ACC112 (cell line): Measurements from ENCODE around the gene TNFRSF8.

Source experiments
- H2AFZ ChIP-seq: fragments of 200-600 bp; sonication (generic); one replicate; pipeline ENCODE4 v1.6.0; 2017; ENCODE audit warnings: antibody characterized with exemption, low read length; ENCODE audit not compliant: unreplicated experiment
- H3K27ac ChIP-seq: fragments of 200-600 bp; sonication (generic); 2 replicates; pipeline ENCODE4 v1.5.1; 2014; ENCODE audit warnings: low read depth, mild to moderate bottlenecking, antibody characterized with exemption, low read length, moderate library complexity
- H3K27me3 ChIP-seq: fragments of 200-600 bp; sonication (generic); 2 replicates; pipeline ENCODE4 v1.6.1; 2014; ENCODE audit warnings: mild to moderate bottlenecking, antibody characterized with exemption, low read length, moderate library complexity, mixed read lengths; ENCODE audit not compliant: insufficient read depth
- H3K36me3 ChIP-seq: fragments of 200-600 bp; sonication (generic); 2 replicates; pipeline ENCODE4 v1.6.1; 2016; ENCODE audit warnings: mild to moderate bottlenecking, antibody characterized with exemption, low read length, moderate library complexity, mixed read lengths; ENCODE audit not compliant: insufficient read depth
- H3K4me1 ChIP-seq: fragments of 200-600 bp; sonication (generic); one replicate; pipeline ENCODE4 v1.6.1; 2016; ENCODE audit warnings: low read length, mixed read lengths; ENCODE audit not compliant: insufficient read depth, unreplicated experiment, control insufficient read depth
- H3K4me3 ChIP-seq: fragments of 200-600 bp; sonication (generic); 2 replicates; pipeline ENCODE4 v1.5.1; 2014; ENCODE audit warnings: mild to moderate bottlenecking, low read depth, low read length
- H3K79me2 ChIP-seq: fragments of 200-600 bp; sonication (generic); one replicate; pipeline ENCODE4 v1.6.0; 2016; ENCODE audit warnings: low read length; ENCODE audit not compliant: control insufficient read depth, unreplicated experiment, insufficient read depth

The TNFRSF8 gene

DNA sequence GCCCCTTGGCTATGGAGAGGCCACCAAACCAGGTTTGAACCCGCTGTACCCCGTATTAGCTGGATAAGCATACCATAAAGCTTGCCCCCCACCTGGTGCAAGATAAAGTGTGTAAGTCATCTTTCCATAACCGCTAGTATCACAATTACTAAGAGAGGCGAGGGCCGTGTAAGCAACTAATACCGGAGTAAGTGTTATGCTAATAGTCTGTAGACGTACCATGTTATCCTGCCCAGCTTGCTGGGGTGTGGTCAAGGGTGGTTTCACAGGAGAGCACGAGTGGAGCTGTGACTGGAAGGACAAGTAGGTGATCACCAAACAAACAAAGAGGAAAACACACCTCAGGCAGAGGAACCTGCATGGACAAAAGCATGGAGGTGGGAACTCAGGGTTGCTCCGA lies 100.1 kb downstream of the TNFRSF8 start:
- H3K27ac ChIP-seq, result no peak overlapping the region
- no peaks in the 10 kb centered on the region for H3K27me3 ChIP-seq
- peaks cover 24% of the 10 kb centered on the region for H3K4me1 ChIP-seq
- H3K4me3 ChIP-seq, result no peak overlapping the region
- no peaks in the 10 kb centered on the region for H3K36me3 ChIP-seq
- peaks cover 13% of the 10 kb centered on the region for H3K79me2 ChIP-seq
- H2AFZ ChIP-seq, result no peak overlapping the region

DNA sequence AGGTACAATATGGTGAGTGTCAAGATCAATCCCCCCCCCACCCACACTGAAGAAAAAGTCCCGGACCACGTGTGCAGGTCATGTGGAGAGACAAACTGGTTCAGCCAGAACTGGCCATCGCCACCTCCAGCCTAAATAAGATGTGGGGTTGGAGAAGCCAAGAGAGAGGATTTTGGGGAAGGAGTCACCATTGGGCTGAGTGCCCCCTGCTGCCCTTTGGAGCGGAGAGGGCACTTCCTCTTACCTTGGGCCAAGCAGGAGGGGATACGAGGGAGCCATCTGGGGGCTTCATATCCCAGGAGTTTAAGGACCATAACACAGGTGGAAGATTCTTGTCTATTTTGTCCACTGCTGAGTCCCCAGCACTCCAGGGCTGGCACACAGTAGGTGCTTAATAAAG lies 101.1 kb downstream of the TNFRSF8 start:
- Histone ChIP-seq H2AFZ (no peak overlapping the region), H3K27me3 (no peaks in the 10 kb centered on the region)

DNA sequence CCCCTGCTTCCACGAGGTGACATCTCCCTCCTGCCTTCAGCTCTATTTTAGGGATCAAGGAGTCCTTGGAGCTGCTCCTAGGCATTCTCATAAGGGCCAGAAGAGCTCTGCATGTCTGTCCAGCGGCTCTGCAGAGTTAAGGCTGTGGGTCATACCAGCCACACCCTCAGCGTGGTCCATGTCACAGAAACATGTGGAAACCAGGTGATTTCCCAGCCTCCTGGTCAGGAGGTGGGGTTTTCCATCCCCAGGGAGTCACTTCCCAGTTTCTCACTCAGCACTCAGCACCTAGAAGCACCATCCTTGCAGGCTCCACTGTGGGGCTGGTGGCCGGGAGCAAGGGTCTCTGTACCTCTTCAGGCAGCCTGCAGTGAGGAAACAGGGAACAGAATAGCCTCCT lies 102.2 kb downstream of the TNFRSF8 start:
- H3K4me1 ChIP-seq, result peaks cover 33% of the 10 kb centered on the region
- H3K4me3 ChIP-seq, result no peak overlapping the region
- no peaks in the 10 kb centered on the region for H3K27me3 ChIP-seq
- H3K27ac ChIP-seq, result no peak overlapping the region
- peaks cover 34% of the 10 kb centered on the region for H3K79me2 ChIP-seq
- no peak overlapping the region for H2AFZ ChIP-seq
- no peaks in the 10 kb centered on the region for H3K36me3 ChIP-seq

More for the DNA sequence above, 101.1 kb downstream of the TNFRSF8 start:
- Histone ChIP-seq H3K4me1 (peaks cover 28% of the 10 kb centered on the region), H3K4me3 (no peak overlapping the region), H3K79me2 (peaks cover 23% of the 10 kb centered on the region), H3K36me3 (no peaks in the 10 kb centered on the region), H3K27ac (no peak overlapping the region)

GRCh38 chr1:12166834-12167492 lies 103.9 kb downstream of the TNFRSF8 start, which contains the start of gene TNFRSF1B:
Gene TNFRSF1B (plus strand): TSS chr1:12166991. CDS start chr1:12167092, 101 bp downstream.
- no peaks in the 10 kb centered on the region for H3K27me3 ChIP-seq
- no peak within 1 kb of the TSS for H3K27ac ChIP-seq
- H3K4me3 ChIP-seq, result peak within 1 kb of the TSS; percentile 98
- H2AFZ ChIP-seq, result peak within 1 kb of the TSS; percentile 47
- peaks cover 21% of the 10 kb centered on the region for H3K4me1 ChIP-seq
- peaks cover 45% of the 10 kb centered on the region for H3K79me2 ChIP-seq
- no peaks in the 10 kb centered on the region for H3K36me3 ChIP-seq

DNA sequence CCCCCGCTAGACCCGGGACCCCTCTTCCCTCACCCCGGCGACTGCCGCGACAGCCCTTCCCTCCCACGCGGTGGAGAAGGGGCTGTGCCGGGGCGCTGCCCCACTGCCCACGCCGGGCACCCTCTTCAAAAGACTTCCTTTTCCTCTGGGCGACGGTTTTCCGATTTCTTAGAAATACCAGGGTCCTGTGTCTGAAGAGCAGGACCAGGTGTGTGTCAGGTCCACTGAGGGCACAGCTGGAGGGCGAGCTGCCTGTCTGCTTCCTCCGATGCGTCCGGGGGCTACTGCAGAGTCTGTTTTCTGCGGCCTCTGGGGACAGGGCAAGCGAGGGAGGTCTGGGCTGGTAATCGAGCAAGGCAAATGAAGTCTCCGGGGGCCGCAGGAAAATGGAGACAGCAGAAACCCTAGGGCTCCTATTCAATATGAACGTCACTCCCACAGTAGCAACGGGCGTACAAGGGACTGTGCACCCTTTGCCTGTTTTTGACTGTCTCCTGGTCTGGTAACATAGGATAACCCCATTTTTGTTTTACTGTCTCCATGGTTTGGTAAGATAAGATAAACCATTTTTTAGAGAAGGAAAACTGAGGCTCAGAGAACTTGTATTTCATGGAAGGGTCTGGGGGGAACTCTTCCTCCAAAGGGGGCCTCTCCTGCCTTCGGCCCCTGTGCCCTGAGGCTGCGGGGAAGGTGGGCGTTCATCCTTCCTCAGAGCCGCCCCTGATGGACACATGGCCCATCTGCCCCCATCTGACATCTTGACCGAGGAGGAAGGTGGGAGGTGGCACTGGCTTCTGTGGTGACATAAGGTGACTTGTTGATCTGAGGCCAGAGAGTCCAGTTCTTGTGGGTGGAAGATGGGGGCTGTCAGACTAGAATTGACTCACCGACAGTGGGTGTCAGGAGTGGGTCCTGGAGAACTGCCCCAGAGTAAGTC lies 104.7 kb downstream of the TNFRSF8 start:
- Histone ChIP-seq H3K4me3 (peak overlapping the region; percentile 98), H2AFZ (no peak overlapping the region), H3K4me1 (peaks cover 13% of the 10 kb centered on the region), H3K79me2 (peaks cover 53% of the 10 kb centered on the region), H3K27me3 (no peaks in the 10 kb centered on the region), H3K36me3 (no peaks in the 10 kb centered on the region), H3K27ac (no peak overlapping the region)

- H3K4me3 ChIP-seq, result peak overlapping the region; percentile 98
- H3K79me2 ChIP-seq, result peaks cover 61% of the 10 kb centered on the region
- H3K4me1 ChIP-seq, result peaks cover 18% of the 10 kb centered on the region
Observed at GRCh38 chr1:12168451-12169160, 105.5 kb downstream of the TNFRSF8 start.

GRCh38 chr1:12169442-12170135 lies 106.5 kb downstream of the TNFRSF8 start:
- Histone ChIP-seq H3K36me3 (no peaks in the 10 kb centered on the region), H3K27me3 (no peaks in the 10 kb centered on the region), H3K4me1 (peaks cover 23% of the 10 kb centered on the region), H2AFZ (no peak overlapping the region), H3K27ac (no peak overlapping the region), H3K4me3 (0 out of 2 replicates have a peak overlapping the region, but pooled peaks have one; percentile 98), H3K79me2 (peaks cover 67% of the 10 kb centered on the region)

More at GRCh38 chr1:12168451-12169160, 105.5 kb downstream of the TNFRSF8 start:
- H3K27me3 ChIP-seq, result no peaks in the 10 kb centered on the region
- no peak overlapping the region for H2AFZ ChIP-seq
- no peaks in the 10 kb centered on the region for H3K36me3 ChIP-seq
- no peak overlapping the region for H3K27ac ChIP-seq

DNA sequence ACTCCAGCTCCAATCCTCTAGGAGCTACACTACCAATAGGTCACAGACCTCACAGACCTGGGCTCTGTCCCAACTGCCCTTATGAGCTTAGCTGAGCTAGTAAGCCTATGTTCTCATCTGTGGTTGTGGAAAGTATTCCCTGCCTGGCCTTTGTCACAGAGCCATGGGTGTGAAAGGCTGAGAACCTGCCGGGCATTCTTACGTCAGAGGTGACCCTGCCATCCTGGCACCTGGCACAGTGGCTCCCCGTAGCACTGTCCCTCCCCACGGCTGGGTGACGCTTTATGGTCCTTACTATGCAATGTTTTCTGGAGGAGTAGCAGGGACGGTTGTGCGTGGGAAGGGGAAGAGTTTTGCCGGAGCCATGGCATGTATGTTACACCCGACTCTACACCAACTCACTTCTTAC lies 107.2 kb downstream of the TNFRSF8 start:
- no peak overlapping the region for H3K27ac ChIP-seq
- no peak overlapping the region for H3K4me3 ChIP-seq
- H2AFZ ChIP-seq, result no peak overlapping the region
- H3K27me3 ChIP-seq, result no peaks in the 10 kb centered on the region
- H3K36me3 ChIP-seq, result no peaks in the 10 kb centered on the region
- peaks cover 27% of the 10 kb centered on the region for H3K4me1 ChIP-seq
- peaks cover 72% of the 10 kb centered on the region for H3K79me2 ChIP-seq

GRCh38 chr1:12171206-12172041 lies 108.3 kb downstream of the TNFRSF8 start:
- Histone ChIP-seq H3K36me3 (no peaks in the 10 kb centered on the region), H3K27me3 (no peaks in the 10 kb centered on the region), H3K79me2 (peaks cover 81% of the 10 kb centered on the region), H3K27ac (no peak overlapping the region), H3K4me1 (peaks cover 27% of the 10 kb centered on the region), H3K4me3 (no peak overlapping the region), H2AFZ (no peak overlapping the region)
